Measurements from ENCODE around the gene TUBB2B. TPM values are rescaled to one million over a fixed set of nuclear protein-coding genes. Genes with fewer than 3 reads are reported as not detected.

Gene TUBB2B
- total and polyA plus RNA-seq, 2 donors (not counting 1 experiment from before 2014, with no cell fraction given): 14.7 TPM; not detected in 1

- DNase-seq (no peak), ATAC-seq (ENCODE audit: low read depth) (no peak)
- no peaks in the 10 kb centered on the region for H3K9me3 ChIP-seq (ENCODE audit: control extremely low read depth in 1 of 3, control insufficient read depth in 2 of 3, insufficient read depth in 1 of 3, low read length in 2 of 3)
- H3K27me3 ChIP-seq (replicated peaks in 1 of 4; ENCODE audit: control extremely low read depth in 1 of 4, control insufficient read depth in 3 of 4, insufficient read depth in 4 of 4, low read length in 3 of 4): no peaks in the 10 kb centered on the region
- H3K4me3 ChIP-seq (ENCODE audit: control extremely low read depth in 1 of 5, extremely low read depth in 1 of 5, insufficient read depth in 1 of 5, low read depth in 2 of 5, low read length in 4 of 5): no peak overlapping the region
- Mint-ChIP-seq H3K27me3 (peaks cover 39% of the 10 kb centered on the region), H3K27ac (no peak overlapping the region), H3K9me3 (ENCODE audit: insufficient read depth) (no peaks in the 10 kb centered on the region), H3K4me3 (no peak overlapping the region), H3K4me1 (peaks cover 12% of the 10 kb centered on the region)
- TF ChIP-seq CTCF (IDR thresholded peaks at IDR 0.05): no peak
- TF ChIP-seq EZH2 (IDR thresholded peaks at IDR 0.05; ENCODE audit: borderline replicate concordance, insufficient read depth, low read depth, low read length, poor library complexity, severe bottlenecking): no peak
- H2AFZ ChIP-seq (ENCODE audit: insufficient read depth, low read depth, low read length, poor library complexity, severe bottlenecking): no peak overlapping the region
- no peaks in the 10 kb centered on the region for H3K36me3 ChIP-seq (replicated peaks in 1 of 2; ENCODE audit: control extremely low read depth in 1 of 2, control insufficient read depth in 1 of 2, extremely low read depth in 1 of 2, insufficient read depth in 2 of 2, low read length in 1 of 2)
- intact Hi-C loops (cut with micrococcal nuclease): no loop called here
- ChIA-PET CTCF (no interaction called here), POLR2A (interaction anchor here (0.6 kb wide), 1 partner anchor 17 kb away, joined by 3 read pairs; no protein-coding TSS in a partner anchor)
- WGBS (ENCODE audit: insufficient coverage): 69% methylated on average over 3 of the region's 5 CpGs
- no peak overlapping the region for H3K4me2 ChIP-seq (replicated peaks; ENCODE audit: low read depth, low read length, poor library complexity, severe bottlenecking)
- no peak overlapping the region for H3K27ac ChIP-seq (ENCODE audit: low read length in 2 of 2)
- peaks cover 0 to 8% of the 10 kb centered on the region in 2 donors for H3K4me1 ChIP-seq (ENCODE audit: control insufficient read depth in 2 of 2, insufficient read depth in 2 of 2, low read length in 2 of 2)
- no peaks in the 10 kb centered on the region for H3K79me2 ChIP-seq (ENCODE audit: control insufficient read depth, insufficient read depth, low read length)
- no peak overlapping the region for H3K9ac ChIP-seq (ENCODE audit: low read length)
- H4K20me1 ChIP-seq (ENCODE audit: control insufficient read depth, insufficient read depth, low read length, poor library complexity, severe bottlenecking): no peaks in the 10 kb centered on the region
These were observed 15.8 kb downstream of the TUBB2B start for GRCh38 chr6:3211681-3212080.

DNA sequence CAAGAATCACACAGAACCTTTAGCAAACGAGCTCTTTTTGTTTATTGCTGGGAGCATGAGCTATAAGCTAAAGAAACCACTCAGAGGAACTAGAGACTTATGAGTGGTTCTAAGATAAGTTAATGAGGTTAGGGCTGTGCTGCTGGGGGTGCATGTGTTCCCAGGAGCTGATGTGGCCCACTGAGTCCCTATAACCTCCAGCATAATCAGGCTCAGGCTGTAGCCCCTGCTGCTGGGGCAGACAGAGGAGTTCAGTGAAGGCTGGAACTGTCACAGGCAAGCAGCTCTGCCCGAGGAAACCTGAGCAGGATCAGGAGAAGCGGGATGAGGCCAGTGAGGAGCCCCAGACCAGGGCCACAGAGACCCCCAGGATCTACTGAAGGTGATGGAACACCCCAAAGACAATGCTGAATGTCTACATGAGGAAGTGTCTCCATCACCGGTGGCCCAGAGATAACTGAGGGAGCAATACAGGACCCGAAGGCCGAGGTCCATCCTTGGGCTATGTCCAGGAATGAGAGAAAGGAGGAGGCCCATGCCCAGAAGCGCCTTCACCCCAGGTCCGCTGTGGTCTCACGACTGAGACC is 17.3 kb downstream of the TUBB2B start:
- ChIA-PET POLR2A (no interaction called here), CTCF (no interaction called here)
- Mint-ChIP-seq H3K27me3 (peaks cover 30% of the 10 kb centered on the region), H3K9me3 (ENCODE audit: insufficient read depth) (no peaks in the 10 kb centered on the region), H3K4me1 (peaks cover 12% of the 10 kb centered on the region), H3K4me3 (no peak overlapping the region), H3K27ac (no peak overlapping the region)
- Histone ChIP-seq H3K27ac (ENCODE audit: low read length in 2 of 2) (no peak overlapping the region), H3K27me3 (replicated peaks in 1 of 4; ENCODE audit: control extremely low read depth in 1 of 4, control insufficient read depth in 3 of 4, insufficient read depth in 4 of 4, low read length in 3 of 4) (no peaks in the 10 kb centered on the region), H3K4me3 (ENCODE audit: control extremely low read depth in 1 of 5, extremely low read depth in 1 of 5, insufficient read depth in 1 of 5, low read depth in 2 of 5, low read length in 4 of 5) (no peak overlapping the region), H2AFZ (ENCODE audit: insufficient read depth, low read depth, low read length, poor library complexity, severe bottlenecking) (no peak overlapping the region), H3K4me1 (ENCODE audit: control insufficient read depth in 2 of 2, insufficient read depth in 2 of 2, low read length in 2 of 2) (peaks cover 0 to 8% of the 10 kb centered on the region in 2 donors), H3K4me2 (replicated peaks; ENCODE audit: low read depth, low read length, poor library complexity, severe bottlenecking) (no peak overlapping the region), H3K79me2 (ENCODE audit: control insufficient read depth, insufficient read depth, low read length) (no peaks in the 10 kb centered on the region), H3K36me3 (replicated peaks in 1 of 2; ENCODE audit: control extremely low read depth in 1 of 2, control insufficient read depth in 1 of 2, extremely low read depth in 1 of 2, insufficient read depth in 2 of 2, low read length in 1 of 2) (no peaks in the 10 kb centered on the region), H3K9me3 (ENCODE audit: control extremely low read depth in 1 of 3, control insufficient read depth in 2 of 3, insufficient read depth in 1 of 3, low read length in 2 of 3) (peaks cover 0 to 7% (median under 1%) of the 10 kb centered on the region in 3 donors), H4K20me1 (ENCODE audit: control insufficient read depth, insufficient read depth, low read length, poor library complexity, severe bottlenecking) (no peaks in the 10 kb centered on the region), H3K9ac (ENCODE audit: low read length) (no peak overlapping the region)
- no peak for DNase-seq
- WGBS (ENCODE audit: insufficient coverage): 91% methylated on average over 6 of the region's 9 CpGs
- ATAC-seq (ENCODE audit: low read depth): no peak
- intact Hi-C loops (cut with micrococcal nuclease): no loop called here
- no peak for TF ChIP-seq EZH2 (IDR thresholded peaks at IDR 0.05; ENCODE audit: borderline replicate concordance, insufficient read depth, low read depth, low read length, poor library complexity, severe bottlenecking)
- TF ChIP-seq CTCF (IDR thresholded peaks at IDR 0.05): no peak
